ENCODE measurements around the gene ZBTB44. TPM values are rescaled to one million over a fixed set of nuclear protein-coding genes. Genes with fewer than 3 reads are reported as not detected.
"Not testable (repeated sequence)": the region's sequence is repeated elsewhere in the genome, so short reads cannot be mapped to it uniquely, and the experiment has no call there.

The ZBTB44 gene
- total RNA-seq, 2 donors from 2014 or later, result 27.7 to 48.5 TPM

- DNase-seq (ENCODE audit: low spot score), result no peak
- TF ChIP-seq CTCF (IDR thresholded peaks at IDR 0.05), result no peak
- H3K9me3 ChIP-seq, result no peaks in the 10 kb centered on the region
- no peaks in the 10 kb centered on the region for H3K36me3 ChIP-seq
- no peak overlapping the region for H3K4me3 ChIP-seq
- H3K4me1 ChIP-seq, result peaks cover 0 to 5% of the 10 kb centered on the region in 2 donors
- H3K27me3 ChIP-seq, result no peaks in the 10 kb centered on the region
- no peak overlapping the region for H3K27ac ChIP-seq
Observed at GRCh38 chr11:130295657-130296056, 19.1 kb downstream of the ZBTB44 start.

GRCh38 chr11:130282111-130282510, 32.6 kb downstream of the ZBTB44 start:
- no peak for DNase-seq (ENCODE audit: low spot score)
- TF ChIP-seq CTCF (IDR thresholded peaks at IDR 0.05), result no peak
- no peaks in the 10 kb centered on the region for H3K36me3 ChIP-seq
- H3K27ac ChIP-seq, result no peak overlapping the region
- H3K27me3 ChIP-seq, result no peaks in the 10 kb centered on the region
- no peak overlapping the region for H3K4me3 ChIP-seq
- peaks cover 0 to 15% of the 10 kb centered on the region in 2 donors for H3K9me3 ChIP-seq
- no peaks in the 10 kb centered on the region for H3K4me1 ChIP-seq

GRCh38 chr11:130281341-130281740, 33.4 kb downstream of the ZBTB44 start:
- H3K36me3 ChIP-seq; H3K4me1 ChIP-seq; DNase-seq (ENCODE audit: low spot score); H3K4me3 ChIP-seq; H3K27ac ChIP-seq; H3K27me3 ChIP-seq: not testable (repeated sequence)
- H3K9me3 ChIP-seq, result peaks cover 0 to 15% of the 10 kb centered on the region in 2 donors

GRCh38 chr11:130279989-130280388, 34.7 kb downstream of the ZBTB44 start:
- peaks cover 0 to 15% of the 10 kb centered on the region in 2 donors for H3K9me3 ChIP-seq

GRCh38 chr11:130278745-130279144, 36.0 kb downstream of the ZBTB44 start:
- Histone ChIP-seq H3K9me3 (peaks cover 0 to 15% of the 10 kb centered on the region in 2 donors), H3K36me3 (no peaks in the 10 kb centered on the region), H3K4me3 (no peak overlapping the region), H3K27ac (no peak overlapping the region), H3K27me3 (no peaks in the 10 kb centered on the region), H3K4me1 (no peaks in the 10 kb centered on the region)
- no peak for DNase-seq (ENCODE audit: low spot score)
- TF ChIP-seq CTCF (IDR thresholded peaks at IDR 0.05), result no peak

More at GRCh38 chr11:130279989-130280388, 34.7 kb downstream of the ZBTB44 start:
- no peaks in the 10 kb centered on the region for H3K4me1 ChIP-seq
- H3K4me3 ChIP-seq, result no peak overlapping the region
- no peak for DNase-seq (ENCODE audit: low spot score)
- no peak for TF ChIP-seq CTCF (IDR thresholded peaks at IDR 0.05)
- no peaks in the 10 kb centered on the region for H3K27me3 ChIP-seq
- H3K36me3 ChIP-seq, result no peaks in the 10 kb centered on the region
- H3K27ac ChIP-seq, result no peak overlapping the region

- Histone ChIP-seq H3K4me1 (no peaks in the 10 kb centered on the region), H3K9me3 (peaks cover 0 to 15% of the 10 kb centered on the region in 2 donors), H3K4me3 (no peak overlapping the region), H3K36me3 (no peaks in the 10 kb centered on the region), H3K27me3 (no peaks in the 10 kb centered on the region), H3K27ac (no peak overlapping the region)
- DNase-seq (ENCODE audit: low spot score), result no peak
- no peak for TF ChIP-seq CTCF (IDR thresholded peaks at IDR 0.05)
Observed at GRCh38 chr11:130278151-130278550, 36.6 kb downstream of the ZBTB44 start.

Data from right atrium auricular region (tissue), 2 donors.